Panc1 (cell line): ENCODE results near the gene SH3PXD2B. TPM values are rescaled to one million over a fixed set of nuclear protein-coding genes. Genes with fewer than 3 reads are reported as not detected.

Experiments
- ATAC-seq: fragments of 200-7000 bp; cut with Tn5 transposase; 2 replicates; pipeline ENCODE4 v1.9.1; 2020; ENCODE audit warnings: mild to moderate bottlenecking, moderate library complexity
- BruUV-seq: library from RNA; stranded (reverse); fragments of 400-500 nt; replicated peaks from 2 replicates; lab custom pipeline; 2021; lab: Mats Ljungman, UMichigan
- CTCF ChIA-PET: fragments of 300-600 bp; sonication (Branson Sonifier 250); formaldehyde crosslinking; loops from one replicate; lab custom pipeline; 2022; ENCODE audit warnings: antibody characterized with exemption; lab: Charles Lee
- POLR2A ChIA-PET: fragments of 300-600 bp; sonication (Branson Sonifier 250); formaldehyde crosslinking; loops from one replicate; lab custom pipeline; 2022; ENCODE audit warnings: antibody characterized with exemption; lab: Charles Lee
- DNase-seq: peaks from one replicate; pipeline ENCODE4 v3.0.0-alpha.2; 2010; ENCODE audit warnings: low read depth, low spot score
- H3K27ac ChIP-seq: 2 replicates; pipeline ENCODE4 v1.5.1; 2011; ENCODE audit warnings: mild to moderate bottlenecking, low read length, inconsistent platforms
- H3K27me3 ChIP-seq: fragments of 200-500 bp; sonication (Bioruptor generic); 2 replicates; pipeline ENCODE4 v1.6.0; 2014; ENCODE audit warnings: low read length, inconsistent platforms; ENCODE audit not compliant: control insufficient read depth, insufficient read depth
- H3K36me3 ChIP-seq: fragments of 200-500 bp; sonication (Bioruptor generic); 2 replicates; pipeline ENCODE4 v1.5.1; 2014; ENCODE audit warnings: inconsistent platforms, mild to moderate bottlenecking, low read length, moderate library complexity; ENCODE audit not compliant: control insufficient read depth, insufficient read depth
- H3K4me1 ChIP-seq: 2 replicates; pipeline ENCODE4 v1.5.1; 2011; ENCODE audit warnings: inconsistent platforms, mild to moderate bottlenecking, low read length, moderate library complexity; ENCODE audit not compliant: control insufficient read depth, insufficient read depth
- H3K4me3 ChIP-seq, 2 experiments: 2 replicates each; pipeline ENCODE4 v1.5.1; 2011 to 2012; ENCODE audit warnings: low read depth in 2 of 2, low read length in 2 of 2, mild to moderate bottlenecking in 2 of 2, inconsistent platforms in 1 of 2, moderate library complexity in 1 of 2
- H3K9me3 ChIP-seq: fragments of 200-500 bp; sonication (Bioruptor generic); 2 replicates; pipeline ENCODE4 v1.5.1; 2014; ENCODE audit warnings: low read depth, mild to moderate bottlenecking, inconsistent platforms, low read length, moderate library complexity; ENCODE audit not compliant: control insufficient read depth, insufficient read depth
- CTCF ChIP-seq: fragments of 450-650 bp; IDR thresholded peaks from 2 replicates; pipeline ENCODE4 v1.5.1; 2017; ENCODE audit warnings: mild to moderate bottlenecking
- POLR2AphosphoS5 ChIP-seq: IDR thresholded peaks from 2 replicates; pipeline ENCODE4 v1.6.1; 2012; ENCODE audit warnings: mild to moderate bottlenecking, low read depth, low read length, moderate library complexity
- REST ChIP-seq, 2 experiments: IDR thresholded peaks; 2 replicates each; pipeline ENCODE4 v1.6.1; 2011 to 2012; ENCODE audit warnings: low read depth in 2 of 2, control low read depth in 1 of 2, low read length in 1 of 2, mild to moderate bottlenecking in 1 of 2, moderate library complexity in 1 of 2; ENCODE audit not compliant: insufficient read depth in 1 of 2
- SIN3A ChIP-seq: IDR thresholded peaks from 2 replicates; pipeline ENCODE4 v1.6.1; 2012; ENCODE audit warnings: low read depth, mild to moderate bottlenecking, low read length, moderate library complexity, borderline replicate concordance; ENCODE audit not compliant: insufficient read depth
- TCF7L2 ChIP-seq: IDR thresholded peaks from 2 replicates; pipeline ENCODE4 v1.6.1; 2011; ENCODE audit warnings: mild to moderate bottlenecking, low read depth, low read length, inconsistent platforms
- in situ Hi-C: cut with HindIII; loops from 2 replicates; pipeline ENCODE4 v1.10.0; 2016; ENCODE audit warnings: low sequenced_read_pairs, low pct_unique_long_range_greater_than_20kb
- intact Hi-C: fragments of 100-400 bp; cut with micrococcal nuclease; formaldehyde crosslinking; loops from one replicate; pipeline ENCODE4 v1.10.0; 2022; ENCODE audit not compliant: unreplicated experiment
- total RNA-seq: library from RNA; stranded (reverse); gene quantifications from one replicate; pipeline ENCODE4 v1.2.1, GENCODE V29; 2021; ENCODE audit not compliant: unreplicated experiment

Gene SH3PXD2B
- total RNA-seq, 1 experiment from 2014 or later: 39.7 TPM

- Histone ChIP-seq H3K4me3 (no peak overlapping the region), H3K4me1 (no peaks in the 10 kb centered on the region), H3K27me3 (no peaks in the 10 kb centered on the region), H3K36me3 (no peaks in the 10 kb centered on the region), H3K27ac (no peak overlapping the region), H3K9me3 (no peaks in the 10 kb centered on the region)
- ChIA-PET CTCF (no interaction called here), POLR2A (no interaction called here)
- DNase-seq (no peak), ATAC-seq (peak; percentile 48; the same call in 1 of the 2 replicates)
- in situ Hi-C loops (no loop called here), intact Hi-C loops (no loop called here)
- no TSS peak for BruUV-seq
- TF ChIP-seq SIN3A (no peak), TCF7L2 (no peak), REST (IDR thresholded peaks at IDR 0.05; ENCODE audit: insufficient read depth in 1 of 2, low read depth in 2 of 2, low read length in 1 of 2) (no peak), CTCF (no peak), POLR2AphosphoS5 (no peak)
Measured at GRCh38 chr5:172429201-172429940, 25.0 kb downstream of the SH3PXD2B start.

GRCh38 chr5:172428224-172429166, 25.8 kb downstream of the SH3PXD2B start:
- in situ Hi-C loops (no loop called here), intact Hi-C loops (no loop called here)
- Histone ChIP-seq H3K36me3 (no peaks in the 10 kb centered on the region), H3K9me3 (no peaks in the 10 kb centered on the region), H3K27ac (no peak overlapping the region), H3K27me3 (no peaks in the 10 kb centered on the region), H3K4me1 (no peaks in the 10 kb centered on the region), H3K4me3 (no peak overlapping the region)
- TF ChIP-seq POLR2AphosphoS5 (no peak), SIN3A (no peak), TCF7L2 (no peak), CTCF (no peak), REST (IDR thresholded peaks at IDR 0.05; ENCODE audit: insufficient read depth in 1 of 2, low read depth in 2 of 2, low read length in 1 of 2) (no peak)
- DNase-seq: no peak
- BruUV-seq: no TSS peak
- ChIA-PET CTCF (no interaction called here), POLR2A (no interaction called here)
- ATAC-seq: no peak; the same call in 1 of the 2 replicates
